Adipose tissue (tissue), 3 donors: Measurements from ENCODE around the gene ELN. TPM values are rescaled to one million over a fixed set of nuclear protein-coding genes. Genes with fewer than 3 reads are reported as not detected.
"Not testable (repeated sequence)": the region's sequence is repeated elsewhere in the genome, so short reads cannot be mapped to it uniquely, and the experiment has no call there.

ENCODE experiments used
- H3K27ac ChIP-seq: one replicate; pipeline ENCODE4 v1.5.1; 2013; ENCODE audit warnings: low read depth, low read length
- WGBS, 3 donors: extraction: QIAGEN DNeasy Blood & Tissue Kit; methylation state at CpG; one replicate each; pipeline ENCODE4 v1.1.7; 2013; 5-methylcytosine and 5-hydroxymethylcytosine counted together
- polyA plus RNA-seq, 3 donors: library from polyadenylated mRNA; stranded (reverse); fragments of 200-250 nt; gene quantifications; one replicate each; pipeline ENCODE4 v1.2.3, GENCODE V29; 2013
- donor health status: healthy with polysubstance abuse.
- donor health status: Bipolar disorder and iron deficiency.
- donor health status: healthy.

ELN gene
- polyA plus RNA-seq, 3 donors: 49.6 to 142 (median 126) TPM

DNA sequence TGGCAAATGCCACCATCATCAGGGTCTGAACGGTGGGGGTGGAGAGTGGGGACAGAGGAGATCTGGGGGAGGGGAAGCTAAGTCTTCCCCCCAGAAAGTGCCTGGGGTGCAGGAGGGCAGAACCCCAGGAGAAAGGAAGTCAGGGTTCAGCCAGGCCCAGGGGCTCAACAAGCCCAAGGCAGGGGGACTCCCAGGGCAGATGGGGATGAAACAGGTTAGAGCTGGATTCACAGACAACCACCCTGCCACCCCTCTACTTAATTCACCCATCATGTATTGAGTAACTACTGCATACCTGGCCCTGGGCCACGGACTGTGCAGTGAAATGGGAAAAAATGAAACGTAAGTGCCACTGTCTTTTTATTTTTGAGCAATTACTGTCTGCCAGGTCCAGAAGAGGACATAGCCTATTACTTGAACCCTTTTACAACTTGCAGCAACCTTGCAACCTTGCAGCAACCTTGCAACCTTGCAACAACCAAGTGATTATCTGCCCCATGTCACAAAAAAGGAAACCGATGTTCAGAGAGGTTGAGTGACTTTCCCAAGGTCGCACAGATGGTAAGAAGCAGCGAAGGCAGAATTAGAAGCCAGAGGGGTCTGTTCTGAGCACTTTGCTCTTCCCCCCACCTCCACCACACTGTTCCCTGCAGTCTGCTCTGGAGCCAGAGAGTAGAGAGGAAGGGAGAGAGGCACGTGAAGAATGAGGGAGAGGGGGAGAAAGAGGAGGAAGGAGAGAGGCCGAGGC lies 4.8 kb downstream of the ELN start:
- 39 to 68% (median 67%) methylated on average over 8 of the region's 8 CpGs for WGBS, 3 donors
- H3K27ac ChIP-seq: no peak overlapping the region

DNA sequence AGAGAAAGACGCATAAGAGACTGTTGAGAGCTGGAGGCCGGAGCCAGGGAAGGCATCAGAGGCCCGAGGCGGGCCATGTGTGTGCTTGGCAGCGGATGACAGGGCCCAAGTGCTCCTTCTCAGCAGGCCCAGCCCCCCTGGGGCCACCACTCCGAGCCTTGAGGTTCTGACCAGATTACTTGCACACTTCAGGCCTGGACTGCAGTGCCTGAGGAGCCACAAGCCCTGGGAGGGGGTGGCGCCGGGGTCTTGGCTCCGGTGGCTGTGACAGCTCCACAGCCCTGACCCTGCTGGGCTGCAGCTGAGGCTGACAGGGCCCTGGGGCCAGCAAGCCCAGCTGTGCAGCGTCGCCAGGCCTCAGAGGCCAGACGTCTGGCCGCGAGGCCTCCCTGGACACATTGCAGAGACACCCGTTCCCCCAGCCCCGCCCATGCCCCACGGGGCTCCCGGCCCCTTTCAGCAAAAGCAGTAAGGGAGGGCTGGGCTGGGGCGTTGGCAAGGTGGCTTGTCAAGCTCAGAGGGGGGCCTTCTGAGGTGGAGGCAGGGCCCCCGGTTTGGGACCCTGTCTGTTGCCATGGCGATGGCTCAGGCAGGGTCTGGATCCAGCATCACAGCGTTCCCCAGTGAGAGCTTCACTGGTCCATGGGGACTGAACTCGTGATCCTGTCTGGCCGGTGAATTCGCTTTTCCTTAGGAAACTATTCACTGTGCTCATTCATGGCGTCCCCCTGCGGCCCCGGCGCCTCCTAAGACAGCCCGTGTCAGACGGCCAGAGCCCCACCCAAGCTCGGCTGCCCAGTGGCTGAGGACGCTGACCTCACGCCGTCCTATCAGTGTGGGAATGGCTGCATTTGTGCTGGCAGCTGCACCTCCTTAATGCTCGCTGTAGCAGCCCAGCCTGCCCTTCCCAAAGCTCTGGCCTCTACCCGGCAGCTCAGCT lies 5.7 kb downstream of the ELN start:
- 15 to 51% (median 40%) methylated on average over 35 to 37 of the region's 37 CpGs for WGBS, 3 donors
- no peak overlapping the region for H3K27ac ChIP-seq

DNA sequence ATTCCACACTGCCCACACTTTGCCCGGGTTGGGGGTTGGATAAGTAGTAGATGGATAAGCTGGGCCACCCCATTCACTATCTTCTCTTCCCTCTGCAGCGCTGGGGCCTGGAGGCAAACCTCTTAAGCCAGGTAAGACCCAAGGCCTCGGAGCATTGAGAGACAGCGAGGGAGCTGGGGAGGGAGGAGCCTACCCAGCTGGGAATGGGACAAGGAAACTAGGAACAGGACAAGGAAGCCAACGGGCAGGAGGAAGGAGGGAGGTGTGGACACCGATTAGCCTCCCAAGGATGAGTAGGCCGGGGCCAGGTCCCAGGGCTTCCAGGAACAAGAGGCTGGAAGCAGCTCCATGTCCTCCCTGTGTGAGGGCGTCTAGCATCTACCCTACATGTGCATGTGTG lies 9.6 kb downstream of the ELN start:
- no peak overlapping the region for H3K27ac ChIP-seq
- 62 to 76% (median 72%) methylated on average over 8 of the region's 8 CpGs for WGBS, 3 donors

DNA sequence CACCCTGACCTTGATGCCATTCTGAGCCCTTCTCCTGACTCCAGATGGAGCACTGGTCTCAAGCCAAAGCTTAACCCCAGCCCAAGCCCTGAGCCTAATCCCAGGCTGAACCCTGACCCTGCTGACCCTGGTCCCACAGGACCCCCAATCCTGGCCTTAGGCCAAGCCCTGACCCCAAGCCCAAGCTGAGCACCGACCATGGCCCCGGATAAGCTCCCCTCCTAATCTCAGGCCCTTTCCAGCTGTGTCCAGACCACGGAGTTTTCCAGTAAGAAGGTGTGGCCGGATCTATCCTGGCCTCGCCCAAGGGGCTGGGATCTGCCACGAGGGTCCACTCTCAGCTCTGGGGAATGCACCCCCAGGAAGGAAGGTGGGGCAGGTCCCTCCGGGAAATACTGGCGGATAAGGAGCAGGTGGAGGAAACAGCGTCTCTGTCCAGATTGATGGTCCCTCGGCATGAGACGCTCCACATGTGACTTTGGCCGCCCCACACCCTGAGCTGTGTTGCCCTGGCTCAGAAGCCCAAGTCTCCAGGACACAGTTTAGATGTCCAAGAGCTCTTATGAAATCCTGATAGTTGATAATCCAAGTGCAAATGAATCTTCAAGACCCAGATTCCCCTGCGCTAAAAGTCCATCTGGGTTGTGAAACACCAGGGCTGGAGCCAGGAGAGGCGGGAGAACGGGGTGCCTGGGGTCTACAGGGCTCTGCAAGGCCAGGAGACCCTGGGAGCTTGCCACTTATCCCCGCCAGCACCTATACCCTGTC lies 10.4 kb downstream of the ELN start:
- 68 to 72% (median 69%) methylated on average over 16 of the region's 16 CpGs for WGBS, 3 donors
- H3K27ac ChIP-seq: no peak overlapping the region

DNA sequence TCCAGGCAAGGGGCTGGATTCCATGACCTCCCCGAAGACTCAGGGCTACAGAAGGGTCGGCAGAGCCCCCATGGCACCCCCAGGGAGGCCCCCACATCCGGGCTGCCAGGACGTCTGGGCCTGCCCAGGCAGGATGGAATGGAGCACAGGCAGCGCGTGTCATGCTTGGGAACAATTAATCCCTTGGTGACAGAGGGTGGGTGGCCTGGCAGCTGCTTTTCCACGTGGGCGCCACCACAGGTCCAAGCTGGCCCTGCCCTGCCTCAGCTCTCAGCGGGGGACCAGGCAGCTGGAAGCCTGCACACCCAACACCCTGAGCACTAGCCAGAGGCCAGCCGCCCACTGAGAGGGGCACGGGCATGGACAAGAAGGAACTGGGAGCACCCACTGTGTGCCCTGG lies 11.4 kb downstream of the ELN start:
- 61 to 81% (median 77%) methylated on average over 11 of the region's 11 CpGs for WGBS, 3 donors
- H3K27ac ChIP-seq: no peak overlapping the region

DNA sequence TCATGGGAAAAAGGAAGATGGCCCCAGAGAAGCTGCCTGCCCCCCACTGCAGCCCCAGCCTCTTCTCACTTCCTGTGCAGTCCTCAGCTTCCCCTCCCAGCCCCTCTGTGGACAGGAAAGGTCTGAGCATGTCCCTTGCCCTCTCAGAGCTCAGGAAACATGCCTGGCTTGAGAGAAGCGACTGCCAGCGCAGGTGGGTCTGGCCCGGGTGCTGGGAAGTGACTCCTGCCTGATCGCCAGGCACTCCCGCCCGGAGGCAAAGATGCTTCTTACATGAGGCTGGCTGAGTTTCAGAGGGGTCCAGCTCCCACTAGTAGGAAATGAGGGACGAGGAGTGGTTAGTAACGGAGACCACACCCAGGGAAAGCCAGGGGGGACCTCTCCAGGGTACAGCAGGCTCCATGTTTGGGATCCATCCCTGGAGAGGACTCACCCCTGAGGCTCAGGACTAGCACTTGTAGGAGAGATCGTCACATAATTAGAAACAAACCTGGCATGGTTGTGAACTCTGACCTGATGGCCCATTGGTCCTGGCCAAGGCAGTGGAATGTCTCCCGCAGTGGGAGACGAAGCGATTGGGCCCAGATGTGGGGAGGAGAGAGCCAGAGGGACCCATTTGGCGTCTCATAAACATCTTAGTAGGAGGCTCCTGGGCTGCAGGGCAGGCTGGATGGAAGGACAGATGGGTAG lies 12.3 kb downstream of the ELN start:
- H3K27ac ChIP-seq: no peak overlapping the region
- WGBS, 3 donors: 68 to 87% (median 79%) methylated on average over 13 of the region's 13 CpGs

DNA sequence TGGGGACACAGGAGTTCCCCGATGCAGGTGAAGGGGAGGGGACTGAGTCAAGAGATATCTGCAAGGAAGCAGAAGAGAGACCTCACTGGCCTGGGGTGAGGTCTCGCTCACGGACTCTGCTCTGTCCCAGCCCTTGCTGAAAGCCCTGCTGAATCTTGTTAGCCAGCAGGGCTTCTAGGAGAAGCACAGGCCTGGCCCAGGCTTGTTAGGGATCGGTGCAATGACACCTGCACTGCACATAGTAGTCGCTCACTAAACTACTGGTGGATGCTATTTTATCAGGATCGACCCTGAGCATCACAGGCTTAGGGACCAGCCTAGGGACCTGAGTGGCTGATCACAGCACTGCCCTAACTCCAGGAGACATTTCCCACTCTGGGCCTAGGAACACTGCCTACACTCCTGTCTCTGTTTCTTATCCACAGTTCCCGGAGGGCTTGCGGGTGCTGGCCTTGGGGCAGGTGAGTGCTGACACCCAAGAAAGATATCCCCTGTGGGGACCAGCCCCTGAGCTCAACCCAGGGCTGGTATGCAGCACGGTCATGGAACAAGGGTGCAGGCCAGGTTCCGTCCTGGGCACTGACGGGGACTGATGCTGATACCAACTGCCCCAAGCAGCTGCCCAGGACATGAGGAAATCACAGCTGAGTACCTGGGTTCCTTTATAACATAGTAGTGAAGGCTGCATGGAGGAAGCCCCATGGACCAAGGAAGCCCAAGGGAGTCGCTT lies 13.0 kb downstream of the ELN start:
- no peak overlapping the region for H3K27ac ChIP-seq
- WGBS, 3 donors: 88 to 95% (median 91%) methylated on average over 12 of the region's 12 CpGs

DNA sequence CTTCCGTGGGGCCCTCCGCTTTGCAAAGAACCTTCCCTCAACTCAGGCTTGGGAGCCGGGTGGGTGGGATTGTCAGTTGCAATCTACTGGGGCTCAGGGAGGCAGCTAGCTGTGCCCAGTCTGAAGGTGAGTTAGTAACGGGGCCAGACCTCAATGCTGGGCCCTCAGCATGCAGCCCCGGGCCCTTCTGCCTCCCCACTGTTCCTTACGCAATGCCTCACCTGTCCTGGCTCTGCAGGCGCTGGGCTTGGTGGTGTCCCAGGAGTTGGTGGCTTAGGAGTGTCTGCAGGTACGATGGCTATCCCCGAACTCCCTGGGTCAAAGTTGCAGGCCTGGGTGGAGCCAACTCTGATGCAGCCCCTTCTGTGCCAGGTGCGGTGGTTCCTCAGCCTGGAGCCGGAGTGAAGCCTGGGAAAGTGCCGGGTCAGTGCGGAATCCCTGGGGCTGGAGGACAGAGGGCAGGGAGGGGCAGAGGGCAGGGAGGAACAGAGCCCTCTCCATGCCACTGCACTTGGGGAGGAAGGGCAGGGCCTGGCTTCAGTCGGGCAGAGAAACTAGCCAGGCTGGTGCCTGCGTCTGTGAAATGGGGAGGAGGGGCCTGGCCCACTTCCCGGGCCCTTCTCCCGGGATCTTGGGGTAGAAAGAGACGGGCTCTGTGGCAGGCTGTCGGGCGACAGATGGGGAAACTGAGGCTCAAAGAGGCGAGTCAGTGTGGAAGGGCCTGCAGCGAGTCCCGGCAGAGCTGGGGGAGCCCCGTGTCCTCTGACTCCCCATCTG lies 15.0 kb downstream of the ELN start:
- 35 to 79% (median 75%) methylated on average over 24 of the region's 24 CpGs for WGBS, 3 donors
- no peak overlapping the region for H3K27ac ChIP-seq

DNA sequence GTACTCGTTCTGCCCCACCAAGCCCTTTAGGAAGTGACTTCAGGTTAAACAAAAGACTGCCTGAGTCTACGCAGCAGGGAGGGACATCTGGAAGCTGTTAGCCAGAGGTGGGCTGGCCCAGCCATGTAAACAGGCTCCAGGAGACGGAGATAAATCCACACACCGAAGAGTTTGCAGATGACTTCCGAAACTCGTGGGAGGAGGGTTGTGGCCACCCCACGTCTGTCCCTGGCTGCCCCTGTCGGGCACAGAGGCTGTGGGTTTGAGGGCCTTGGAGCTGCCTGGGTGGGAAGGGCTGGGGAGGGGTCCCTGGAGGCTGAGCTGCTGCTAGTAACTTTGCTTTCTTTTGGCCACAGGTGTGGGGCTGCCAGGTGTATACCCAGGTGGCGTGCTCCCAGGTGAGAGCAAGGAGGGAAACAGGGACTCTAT lies 15.6 kb downstream of the ELN start:
- H3K27ac ChIP-seq: no peak overlapping the region
- 40 to 81% (median 79%) methylated on average over 9 of the region's 9 CpGs for WGBS, 3 donors

DNA sequence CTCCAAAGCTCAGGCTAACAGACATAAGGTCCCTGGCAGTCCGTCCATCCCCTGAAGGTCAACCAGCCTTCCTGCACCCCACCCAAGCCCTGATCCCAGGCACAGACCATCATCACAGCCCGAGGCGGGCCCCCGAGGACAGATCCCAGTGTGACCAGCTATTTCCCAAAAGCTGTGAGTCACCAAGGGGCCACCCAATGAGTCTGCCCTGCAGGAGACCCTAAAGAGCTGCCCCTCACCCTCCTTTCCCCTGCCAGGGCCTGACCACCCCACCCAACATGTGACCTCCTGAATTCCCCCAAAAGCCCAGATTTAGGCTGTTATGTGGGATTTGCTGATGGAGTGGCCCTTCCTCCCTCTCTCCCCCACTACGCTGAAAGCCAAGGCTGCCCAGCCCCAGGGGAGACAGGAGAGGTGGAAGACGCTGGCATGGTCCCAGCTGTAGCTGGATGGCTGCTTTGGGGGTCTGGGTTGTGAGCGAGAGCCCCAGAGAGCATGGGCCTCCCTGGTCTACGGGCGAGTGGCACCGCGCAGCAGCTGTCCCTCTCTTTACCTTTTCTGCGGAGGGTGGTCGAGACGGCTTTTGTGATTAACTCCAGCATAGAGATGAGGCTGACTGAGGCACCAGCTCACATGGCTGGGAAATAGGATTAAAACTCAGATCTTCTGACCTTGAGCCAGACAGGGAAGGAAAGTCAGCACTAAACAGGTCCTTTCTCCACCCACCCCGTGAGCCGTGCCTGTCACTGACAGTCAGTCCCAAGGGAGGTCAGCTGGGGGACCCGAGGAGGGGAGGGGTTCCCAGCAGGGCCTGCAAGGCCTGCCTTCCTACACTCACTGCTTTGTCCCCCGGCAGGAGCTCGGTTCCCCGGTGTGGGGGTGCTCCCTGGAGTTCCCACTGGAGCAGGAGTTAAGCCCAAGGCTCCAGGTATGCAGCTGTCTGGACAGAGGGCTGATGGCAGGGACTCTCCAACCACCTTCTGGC lies 16.7 kb downstream of the ELN start:
- 79 to 87% (median 84%) methylated on average over 19 to 20 of the region's 20 CpGs for WGBS, 3 donors
- no peak overlapping the region for H3K27ac ChIP-seq

DNA sequence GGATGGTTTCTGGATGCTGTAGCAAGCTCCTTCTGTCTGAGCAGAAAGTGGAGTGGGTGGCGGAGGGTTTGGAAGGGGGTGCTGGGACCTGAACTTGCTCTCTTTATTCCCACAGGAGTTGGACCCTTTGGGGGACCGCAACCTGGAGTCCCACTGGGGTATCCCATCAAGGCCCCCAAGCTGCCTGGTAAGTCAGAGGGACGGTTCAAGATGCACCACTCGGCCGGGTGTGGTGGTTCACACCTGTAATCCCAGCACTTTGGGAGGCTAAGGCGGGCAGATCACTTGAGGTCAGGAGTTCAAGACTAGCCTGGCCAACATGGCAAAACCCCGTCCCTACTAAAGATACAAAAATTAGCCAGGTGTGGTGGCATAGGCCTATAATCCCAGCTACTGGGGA lies 18.6 kb downstream of the ELN start:
- WGBS, 3 donors: 96 to 97% (median 97%) methylated on average over 7 of the region's 7 CpGs
- not testable (repeated sequence) for H3K27ac ChIP-seq

DNA sequence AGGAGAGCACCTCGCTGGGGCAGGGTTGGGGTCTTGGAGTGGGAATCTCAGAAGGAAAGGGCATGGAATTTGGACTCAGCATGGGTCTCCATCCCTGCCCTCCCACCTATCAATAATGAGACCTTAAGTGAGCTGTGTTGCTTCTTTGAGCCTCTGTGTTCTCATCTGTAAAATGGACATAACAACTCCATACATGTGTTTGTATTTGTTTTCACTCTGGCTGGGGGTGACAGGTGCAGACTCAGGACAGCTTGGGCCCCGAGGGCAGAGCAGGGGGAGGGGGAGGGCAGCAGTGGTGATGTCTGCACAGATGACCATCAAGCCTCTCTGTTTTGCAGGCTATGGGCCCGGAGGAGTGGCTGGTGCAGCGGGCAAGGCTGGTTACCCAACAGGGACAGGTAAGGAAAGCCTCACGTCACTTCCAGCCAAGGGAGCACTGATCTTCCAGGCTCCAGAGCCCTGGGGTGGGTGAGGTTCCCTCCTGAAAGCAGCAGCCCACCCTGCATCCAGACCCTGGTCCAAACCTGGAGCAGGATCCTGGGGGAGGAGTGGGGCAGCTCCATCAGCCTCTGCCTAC lies 19.9 kb downstream of the ELN start:
- 83 to 90% (median 90%) methylated on average over 5 of the region's 5 CpGs for WGBS, 3 donors

DNA sequence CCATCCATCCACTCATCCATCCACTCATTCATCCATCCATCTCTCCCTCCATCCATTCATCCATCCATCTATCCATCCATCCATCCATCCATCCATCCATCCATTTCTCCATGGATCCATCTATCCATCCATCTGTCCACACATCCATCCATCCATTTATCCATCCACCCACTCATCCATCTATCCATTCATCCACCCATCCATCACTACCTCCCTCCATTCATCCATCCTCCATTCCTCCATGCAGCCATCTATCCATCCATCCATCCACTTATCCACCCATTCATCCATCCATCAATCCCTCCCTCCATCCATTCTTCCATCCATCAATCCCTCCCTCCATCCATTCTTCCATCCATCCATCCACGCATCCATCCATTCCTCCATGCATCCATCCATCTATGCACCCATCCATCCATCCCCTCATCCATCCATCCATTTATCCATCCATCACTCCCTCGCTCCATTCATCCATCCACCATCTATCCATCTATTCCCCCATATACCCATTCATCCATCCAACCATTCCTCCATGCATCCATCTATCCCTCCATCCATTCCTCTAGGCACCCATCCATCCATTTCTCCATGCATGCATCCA lies 21.1 kb downstream of the ELN start:
- H3K27ac ChIP-seq: no peak overlapping the region
- WGBS, 3 donors: 98 to 100% (median 98%) methylated on average over 2 of the region's 2 CpGs

More for the DNA sequence above, 19.9 kb downstream of the ELN start:
- H3K27ac ChIP-seq: no peak overlapping the region

DNA sequence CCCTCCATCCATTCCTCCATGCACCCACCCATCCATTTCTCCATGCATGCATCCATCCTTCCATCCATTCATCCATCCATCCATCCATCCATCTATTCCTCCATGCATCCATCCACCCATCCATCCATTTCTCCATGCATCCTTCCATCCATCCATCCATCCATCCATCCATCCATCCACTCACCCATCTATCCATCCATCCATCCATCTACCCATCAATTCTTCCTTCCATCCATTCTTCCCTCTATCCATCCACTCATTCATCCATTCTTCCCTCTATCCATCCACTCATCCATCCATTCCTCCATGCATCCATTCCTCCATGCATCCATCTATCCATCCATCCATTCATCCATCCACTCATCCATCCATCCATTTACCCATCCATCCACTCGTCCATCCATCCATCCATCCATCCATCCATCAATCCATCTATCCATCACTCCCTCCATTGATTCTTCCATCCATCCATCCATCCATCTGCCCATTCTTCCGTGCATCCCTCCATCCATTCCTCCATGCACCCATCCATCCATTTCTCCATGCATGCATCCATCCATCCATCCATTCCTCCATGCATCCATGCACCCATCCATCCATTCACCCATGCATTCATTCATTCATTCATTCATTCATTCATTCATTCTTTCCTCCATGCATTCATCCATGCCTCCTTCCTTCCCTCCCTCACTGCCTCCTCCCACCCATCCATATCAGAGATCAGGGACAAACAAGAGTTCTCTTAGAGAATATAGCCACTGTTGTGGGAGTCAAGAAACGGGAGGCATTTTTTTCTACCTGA lies 22.2 kb downstream of the ELN start:
- H3K27ac ChIP-seq: no peak overlapping the region
- 79 to 94% (median 88%) methylated on average over 3 of the region's 3 CpGs for WGBS, 3 donors
